CD4-positive, alpha-beta T cell treated with Interleukin-2 at 100 ng/mL for 4 hours (primary cell): Measurements from ENCODE around the gene STXBP5.
"Not testable (repeated sequence)": the region's sequence is repeated elsewhere in the genome, so short reads cannot be mapped to it uniquely, and the experiment has no call there.

Experiments
- DNase-seq: peaks from one replicate; pipeline ENCODE4 v3.0.0-alpha.2; 2020; ENCODE audit warnings: low spot score

STXBP5 gene

DNA sequence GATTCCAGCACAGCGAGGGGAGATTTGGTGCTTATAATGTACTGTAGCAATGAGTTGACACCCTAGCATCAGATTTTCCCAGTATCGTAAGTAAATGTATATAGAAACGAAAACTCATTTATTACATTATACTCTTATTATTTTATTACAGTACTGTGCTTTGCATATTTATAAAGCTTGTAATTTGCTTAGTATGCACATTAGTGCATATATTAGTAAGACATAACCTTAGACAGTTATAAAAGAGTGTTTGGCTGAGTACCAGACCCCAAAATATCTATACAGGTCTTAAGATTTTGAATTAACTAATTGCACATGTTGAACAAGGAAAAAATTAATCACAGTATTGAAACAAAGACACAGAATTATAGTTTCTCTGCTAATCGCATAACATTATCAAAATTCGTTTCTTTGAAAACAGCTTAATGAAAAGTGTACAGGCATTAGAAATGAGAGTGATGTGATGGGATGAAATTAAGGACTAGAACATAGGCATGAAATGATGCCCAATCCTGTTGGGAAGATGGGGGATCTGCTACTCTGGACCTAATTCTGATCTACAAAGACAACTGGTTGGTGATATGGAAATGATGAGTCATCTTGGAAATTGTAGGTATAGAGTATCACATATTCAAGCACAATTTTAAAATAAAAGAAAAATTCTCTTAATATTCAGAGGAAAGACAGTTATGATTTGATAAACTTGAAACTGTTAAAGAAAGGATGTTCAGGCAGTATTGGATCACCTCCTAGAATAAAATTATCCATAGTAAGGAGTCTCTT, 42.8 kb downstream of the STXBP5 start:
- no peak for DNase-seq

DNA sequence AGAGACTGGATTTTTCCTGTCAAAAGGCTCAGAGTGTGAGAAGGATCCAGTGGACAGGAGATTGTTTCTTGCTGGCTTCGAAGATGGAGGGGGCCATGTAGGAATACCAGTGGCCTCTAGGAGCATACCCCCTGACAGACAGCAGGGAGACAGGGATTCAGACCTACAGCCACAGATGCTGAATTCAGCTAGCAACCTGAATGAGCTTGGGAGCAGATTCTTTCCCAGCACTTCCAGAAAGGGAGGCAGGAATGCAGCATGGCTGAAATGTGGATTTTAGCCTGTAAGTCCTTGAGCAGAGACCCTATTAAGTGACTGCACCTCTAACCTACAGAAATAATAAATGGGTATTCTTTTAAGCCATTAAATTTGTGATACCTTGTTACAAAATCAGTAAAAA, 44.6 kb downstream of the STXBP5 start:
- DNase-seq: no peak

DNA sequence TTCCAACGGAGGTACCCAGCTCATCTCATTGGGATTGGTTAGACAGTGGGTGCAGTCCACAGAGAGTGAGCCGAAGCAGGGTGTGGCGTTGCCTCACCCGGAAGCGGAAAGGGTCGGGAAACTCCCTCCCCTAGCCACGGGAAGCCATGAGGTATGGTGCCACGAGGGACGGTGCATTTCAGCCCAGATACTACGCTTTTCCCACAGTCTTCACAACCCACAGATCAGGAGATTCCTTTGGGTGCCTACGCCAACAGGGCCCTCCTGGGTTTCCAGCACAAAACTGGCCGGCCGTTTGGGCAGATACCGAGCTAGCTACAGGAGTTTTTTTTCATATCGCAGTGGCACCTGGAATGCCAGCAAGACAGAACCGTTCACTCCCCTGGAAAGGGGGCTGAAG, 46.9 kb downstream of the STXBP5 start:
- no peak for DNase-seq

DNA sequence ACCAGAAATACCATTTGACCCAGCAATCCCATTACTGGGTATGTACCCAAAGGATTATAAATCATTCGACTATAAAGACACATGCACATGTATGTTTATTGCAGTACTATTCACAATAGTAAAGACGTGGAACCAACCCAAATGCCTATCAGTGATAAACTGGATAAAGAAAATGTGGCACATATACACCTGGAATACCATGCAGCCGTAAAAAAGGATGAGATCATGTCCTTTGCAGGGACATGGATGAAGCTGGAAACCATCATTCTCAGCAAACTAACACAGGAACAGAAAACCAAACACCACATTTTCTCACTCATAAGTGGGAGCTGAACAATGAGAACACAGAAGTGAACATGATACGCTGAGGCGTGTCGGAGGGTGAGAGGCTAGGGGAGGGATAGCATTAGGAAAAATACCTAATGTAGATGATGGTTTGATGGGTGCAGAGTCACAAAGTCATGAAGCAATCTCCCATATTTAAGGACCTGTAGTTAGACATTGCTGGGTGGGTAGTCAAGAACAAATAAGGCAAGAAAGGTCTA, 50.8 kb downstream of the STXBP5 start:
- not testable (repeated sequence) for DNase-seq

DNA sequence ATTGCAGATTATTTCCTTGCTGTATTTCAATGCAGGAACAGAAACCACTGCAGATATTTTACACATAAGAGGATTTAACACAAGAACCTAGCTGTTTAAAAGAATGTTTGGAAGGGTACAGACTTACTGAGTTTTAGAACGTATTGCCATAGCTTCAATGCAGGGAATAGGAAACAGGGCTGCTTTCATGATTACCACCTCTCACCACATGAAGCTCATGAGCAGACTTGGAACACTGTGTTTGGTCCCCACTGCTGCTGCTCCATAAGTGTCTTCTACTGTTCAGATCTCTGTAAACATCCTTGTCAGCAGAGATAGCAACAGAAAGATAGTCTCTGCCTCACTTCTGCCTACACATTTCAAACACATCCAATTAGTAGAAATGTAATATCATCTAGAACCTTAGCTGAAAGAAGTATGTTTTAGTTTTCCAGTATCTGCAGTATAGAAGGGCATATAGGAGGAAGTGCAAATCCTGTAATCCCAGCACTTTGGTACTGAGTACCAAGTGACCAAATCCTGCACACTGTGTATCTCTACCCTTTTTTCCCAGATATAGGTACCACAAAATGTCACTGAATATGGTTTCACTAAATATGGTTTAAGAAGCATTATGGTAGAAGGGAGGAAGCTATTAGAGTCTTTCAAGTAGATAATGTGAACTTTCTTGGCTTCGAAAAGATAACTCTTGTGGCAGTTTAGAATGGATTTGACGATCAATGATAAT, 51.9 kb downstream of the STXBP5 start:
- DNase-seq: no peak

DNA sequence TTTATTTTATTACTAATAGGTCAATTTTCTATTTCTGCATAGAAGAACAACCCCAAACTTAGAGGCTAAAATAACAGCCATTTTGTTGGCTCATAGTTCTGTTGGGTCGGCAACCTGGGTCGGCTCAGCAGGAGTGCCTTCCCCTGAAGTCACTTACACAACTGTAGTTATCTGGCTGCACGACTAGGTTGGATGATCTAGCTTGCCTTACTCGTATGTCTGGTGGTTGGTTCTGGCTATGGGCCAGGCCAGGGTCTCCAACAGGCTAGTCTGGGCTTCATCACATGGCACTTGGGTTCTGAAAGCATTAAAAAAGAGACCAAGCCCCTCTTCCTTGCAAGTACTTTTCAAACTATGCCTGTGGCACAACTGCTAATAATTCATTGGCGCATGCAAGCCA, 53.5 kb downstream of the STXBP5 start:
- DNase-seq: no peak

DNA sequence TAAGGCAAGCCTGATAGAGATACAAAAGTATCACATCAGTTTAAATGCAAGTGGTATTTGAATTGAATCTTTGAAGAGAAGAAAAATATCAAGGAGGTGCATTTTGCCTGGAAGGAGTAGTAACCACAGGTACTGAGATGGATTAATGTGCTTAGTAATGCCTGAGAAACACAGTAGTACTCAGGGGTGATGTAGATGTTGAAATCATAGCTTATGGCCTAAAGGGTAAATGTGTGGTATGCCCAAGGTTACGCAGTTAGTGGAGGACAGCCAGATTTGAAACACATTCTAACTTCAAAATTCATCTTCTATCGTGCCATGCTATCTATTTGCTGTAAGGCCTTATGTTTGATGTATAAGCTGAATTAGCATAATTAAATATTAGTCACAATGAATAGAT, 55.9 kb downstream of the STXBP5 start:
- no peak for DNase-seq

DNA sequence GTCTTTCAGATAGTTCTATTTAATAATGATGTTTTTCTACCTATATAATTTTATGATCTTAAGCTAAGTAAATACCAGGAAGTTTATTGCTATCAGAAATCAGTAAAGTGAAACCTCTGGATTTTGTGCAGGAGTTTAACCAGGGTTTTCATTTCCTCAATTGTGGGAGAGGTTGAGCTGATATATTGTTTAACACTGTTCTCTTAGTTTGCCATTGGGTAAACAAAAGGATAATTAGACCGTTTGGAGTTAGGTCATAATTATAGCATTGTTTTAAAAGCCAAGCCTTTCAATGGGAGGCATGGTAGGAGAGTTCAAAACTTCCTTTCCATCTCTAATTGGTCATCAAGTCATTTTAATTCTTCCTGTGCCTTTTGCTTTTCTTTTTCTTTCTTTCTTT, 58.7 kb downstream of the STXBP5 start:
- no peak for DNase-seq

DNA sequence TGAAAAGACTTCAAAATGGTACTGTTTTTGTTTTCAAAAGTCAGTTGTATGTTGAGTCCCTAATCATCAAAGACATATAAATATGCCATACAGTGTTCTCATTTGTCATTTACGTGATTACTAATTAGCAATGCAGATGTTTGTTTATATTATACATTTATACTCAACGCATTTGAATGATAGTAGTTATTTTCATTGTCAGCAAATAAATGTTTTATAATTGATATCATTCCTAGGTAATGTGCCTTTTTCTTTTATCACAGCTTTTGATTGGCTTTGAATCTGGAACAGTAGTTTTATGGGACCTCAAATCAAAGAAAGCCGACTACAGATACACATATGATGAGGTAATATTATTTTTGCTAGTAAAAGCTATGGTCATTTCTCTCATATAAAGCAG, 62.6 kb downstream of the STXBP5 start:
- DNase-seq: no peak

DNA sequence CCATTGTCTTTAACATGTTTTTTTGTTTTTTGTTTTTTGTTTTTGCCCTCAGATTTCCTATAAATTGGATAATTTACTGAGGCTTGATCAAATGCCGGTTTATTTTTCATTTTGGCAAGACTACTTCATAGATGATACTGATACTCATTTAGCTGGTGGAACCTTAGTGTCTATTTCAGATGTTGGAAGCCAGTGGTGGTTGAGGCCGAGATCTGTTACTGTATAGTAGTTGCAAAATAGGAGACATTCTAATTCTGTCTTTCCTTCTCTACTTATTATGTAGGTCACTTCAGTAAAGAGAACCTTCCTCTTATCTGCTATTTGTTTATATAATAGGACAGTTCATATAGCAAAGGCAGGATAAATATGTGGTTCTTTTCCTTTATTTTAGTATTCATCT, 63.4 kb downstream of the STXBP5 start:
- no peak for DNase-seq

DNA sequence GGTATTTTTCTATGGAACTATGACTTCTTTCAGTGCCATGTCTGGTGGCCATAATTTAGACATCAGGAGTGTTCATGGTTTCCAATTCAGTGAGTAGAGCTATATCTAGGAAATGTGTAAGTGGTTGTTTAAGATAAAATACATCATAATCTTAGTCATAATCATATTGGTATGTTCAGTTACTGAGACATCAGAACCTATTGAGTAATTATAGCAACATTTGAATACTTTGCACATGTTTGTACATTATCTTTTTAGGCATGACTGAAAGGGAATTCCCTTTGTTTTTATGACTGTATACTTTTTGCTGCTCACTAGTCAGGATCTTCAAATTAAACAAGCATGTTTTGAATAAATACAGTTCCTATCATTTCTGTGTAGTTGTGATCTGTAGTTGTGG, 64.0 kb downstream of the STXBP5 start:
- no peak for DNase-seq

DNA sequence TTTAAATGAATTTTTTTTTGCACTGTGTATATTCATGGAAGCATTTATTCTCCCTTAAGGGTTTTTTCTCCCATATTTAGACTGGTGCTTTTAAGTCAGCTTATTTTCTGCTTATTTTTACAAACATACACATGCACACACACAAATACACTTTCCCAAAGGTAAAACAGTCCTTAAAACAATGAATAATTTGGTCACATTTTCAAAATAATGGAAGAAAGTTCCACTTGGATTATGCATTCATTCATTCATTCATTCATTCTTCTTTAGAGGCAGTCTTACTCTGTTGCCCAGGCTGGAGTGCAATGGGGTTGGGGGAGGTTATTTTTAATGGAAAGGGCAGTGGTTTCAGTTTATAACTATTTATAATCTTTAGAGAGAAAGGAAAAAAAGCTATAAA, 69.8 kb downstream of the STXBP5 start:
- no peak for DNase-seq

DNA sequence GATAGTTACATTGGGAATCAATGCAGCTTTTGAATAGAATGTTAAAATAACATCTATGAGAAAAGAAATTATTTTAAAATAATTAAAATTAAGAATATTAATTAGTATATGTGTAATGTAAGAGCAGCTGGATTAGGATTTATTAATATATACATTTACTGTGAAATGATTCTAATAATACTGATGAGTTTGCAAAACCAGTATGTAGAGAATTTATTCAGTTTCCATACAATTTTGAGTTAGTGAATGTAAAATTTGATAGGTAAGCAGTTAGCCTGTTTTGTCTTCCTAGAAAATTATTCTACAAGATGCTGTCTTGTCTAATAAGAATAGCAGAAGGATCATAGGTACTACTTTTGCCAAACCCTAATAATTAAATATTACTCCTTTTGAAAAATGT, 70.6 kb downstream of the STXBP5 start:
- DNase-seq: no peak

DNA sequence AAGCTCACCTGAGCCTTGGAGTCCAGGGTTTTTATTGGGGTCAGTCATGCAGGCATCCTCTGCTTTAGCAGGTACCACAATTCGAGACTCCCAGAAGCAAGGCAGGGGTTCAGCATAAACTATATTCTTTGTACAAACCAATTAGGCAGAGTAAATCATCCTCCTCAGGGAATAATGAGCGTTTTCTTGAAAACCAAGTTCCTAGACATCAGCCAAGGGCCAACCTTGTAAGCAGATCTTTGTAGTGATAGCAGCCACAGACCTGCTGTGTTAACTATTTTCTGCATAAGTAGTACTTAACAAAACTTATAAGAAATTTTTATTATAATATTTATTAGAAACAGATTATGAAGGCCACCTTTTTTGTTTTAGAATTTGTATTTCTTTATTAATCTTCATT, 74.7 kb downstream of the STXBP5 start:
- DNase-seq: no peak

DNA sequence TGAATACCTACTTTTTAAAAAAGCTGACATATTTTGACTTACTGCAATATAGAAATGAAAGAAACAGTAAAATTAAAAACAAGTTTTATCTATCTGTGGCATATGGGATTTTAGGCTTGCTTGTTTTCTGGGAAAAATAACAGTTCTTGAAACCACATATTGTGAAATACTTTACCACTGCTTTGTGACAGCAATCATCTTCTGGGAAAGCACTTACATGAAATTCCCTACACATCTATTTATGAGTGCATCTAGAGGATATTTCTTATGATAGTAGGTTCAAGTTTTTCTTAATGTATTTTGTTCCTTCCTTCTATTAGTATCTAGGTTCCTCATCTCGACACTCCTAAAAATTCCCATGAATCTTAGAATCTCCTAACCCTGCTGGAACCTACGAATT, 75.2 kb downstream of the STXBP5 start:
- DNase-seq: no peak

DNA sequence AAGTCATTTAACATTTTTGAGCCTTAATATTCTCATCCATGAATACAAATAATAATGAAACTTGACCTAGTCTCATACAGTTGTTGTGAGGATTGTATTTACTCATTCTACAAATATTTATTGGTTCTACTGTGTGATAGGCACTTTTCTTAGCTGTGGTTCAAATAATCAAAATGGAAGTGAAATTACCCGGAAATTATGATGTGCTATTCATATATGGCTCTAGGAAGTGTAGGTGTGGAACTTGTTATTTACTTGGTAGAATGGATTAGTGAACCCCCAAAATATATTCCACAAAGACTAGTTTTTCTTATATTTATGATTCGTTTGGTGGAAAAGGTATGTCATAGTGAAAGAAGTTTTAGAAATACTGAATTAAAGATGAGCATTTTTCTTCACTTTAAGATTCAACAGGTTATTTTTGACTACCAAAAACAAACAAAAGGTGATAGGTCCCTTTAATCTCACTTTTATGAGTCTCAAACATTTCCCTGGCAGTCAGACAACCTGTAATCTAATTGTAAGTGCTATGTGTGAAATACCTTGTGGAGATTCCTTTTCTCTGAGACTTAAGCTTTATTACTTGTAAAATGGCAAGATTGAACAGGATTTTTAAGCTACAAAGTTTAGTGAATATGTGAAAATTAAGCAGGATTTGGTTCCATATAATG, 77.8 kb downstream of the STXBP5 start:
- DNase-seq: no peak

DNA sequence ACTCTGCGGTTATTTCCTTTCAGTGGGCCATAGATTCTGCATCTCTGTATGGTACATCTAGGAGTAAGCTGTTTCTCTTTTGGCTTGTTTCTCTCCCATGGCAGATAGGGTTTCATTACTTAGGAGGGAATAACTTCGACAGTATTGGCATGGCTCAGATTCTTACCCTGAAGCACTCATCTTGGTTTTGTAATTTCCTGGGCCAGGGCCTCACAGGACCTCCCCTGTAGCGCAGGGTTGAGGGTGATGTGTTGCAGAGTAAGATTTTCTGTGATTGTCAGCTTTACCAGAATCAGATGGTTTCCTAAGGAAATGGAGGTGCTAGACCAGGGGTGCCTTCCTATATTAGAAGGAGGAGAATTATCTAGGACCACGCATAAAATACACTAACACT, 78.3 kb downstream of the STXBP5 start:
- no peak for DNase-seq

DNA sequence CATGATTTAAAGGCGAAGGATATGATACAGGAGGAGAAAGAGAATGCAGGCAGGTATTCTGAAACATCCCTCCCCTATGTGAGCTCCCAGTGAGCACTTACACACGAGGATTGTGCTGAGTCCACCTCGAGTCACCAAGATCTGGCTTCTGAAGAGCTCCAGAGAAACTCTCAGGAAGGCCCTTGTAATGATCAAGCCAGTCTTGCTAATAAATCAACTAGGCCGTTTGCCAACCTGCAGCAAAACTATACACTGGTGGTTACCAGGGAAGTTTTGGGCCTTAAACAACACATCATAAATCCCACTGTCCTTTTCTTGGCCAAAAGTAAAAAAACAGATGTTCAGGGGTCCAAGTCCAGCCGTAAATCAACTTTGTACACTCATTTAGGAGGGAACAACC, 79.2 kb downstream of the STXBP5 start:
- DNase-seq: no peak

DNA sequence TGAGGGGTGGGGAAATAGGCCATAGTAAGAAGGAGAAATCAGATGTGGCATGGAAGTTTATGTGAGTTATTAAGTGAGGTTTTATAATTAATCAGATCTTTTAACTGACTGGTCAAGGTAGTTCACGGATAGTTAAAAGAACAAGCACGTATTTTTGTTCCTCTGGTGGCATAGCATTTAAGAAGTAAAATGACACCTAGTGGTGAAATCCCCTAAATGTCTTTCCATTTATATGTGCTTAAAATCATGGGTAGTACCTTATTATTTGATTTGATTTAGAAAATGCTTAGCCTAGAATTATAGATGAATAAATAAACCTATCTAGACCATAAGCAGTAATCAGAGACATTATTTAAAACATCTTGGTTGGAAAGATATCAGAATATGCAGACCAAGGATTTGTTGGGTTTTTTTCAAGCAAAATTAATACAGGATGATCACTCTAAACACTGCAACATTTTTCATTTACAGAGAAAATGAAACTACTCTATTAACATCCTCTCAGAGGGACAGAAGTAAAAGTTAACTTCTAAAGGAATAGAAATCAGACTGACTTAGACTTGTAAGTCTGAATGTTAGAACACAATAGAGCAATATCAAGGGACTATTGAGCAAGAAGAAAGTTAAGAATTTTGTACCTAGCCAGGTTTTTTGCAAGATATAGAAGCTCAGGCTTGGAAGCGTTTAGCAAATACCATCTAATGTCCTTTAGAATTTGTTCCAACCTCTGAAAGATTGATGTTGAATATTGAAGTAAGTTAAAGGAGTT, 81.1 kb downstream of the STXBP5 start:
- peak; percentile 37 for DNase-seq

DNA sequence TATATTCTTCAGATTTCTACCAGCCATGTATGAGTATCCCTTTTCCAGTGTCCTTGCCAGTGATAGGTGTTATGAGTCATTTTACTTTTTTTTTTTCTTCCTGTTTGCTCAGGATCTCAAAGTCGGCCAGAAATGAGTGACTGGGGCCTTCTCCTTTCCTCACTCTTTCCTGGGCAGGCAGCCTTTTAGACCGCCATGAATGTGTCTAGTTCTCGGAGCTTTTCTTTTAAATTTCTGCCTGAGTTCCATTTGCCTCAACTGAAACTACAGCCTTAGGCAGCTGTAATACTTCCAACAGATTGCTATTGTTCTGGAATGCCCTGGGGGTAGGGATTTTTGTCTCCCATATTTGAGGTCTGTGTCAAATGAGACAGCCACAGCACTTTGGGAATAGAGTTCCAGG, 83.7 kb downstream of the STXBP5 start:
- no peak for DNase-seq

DNA sequence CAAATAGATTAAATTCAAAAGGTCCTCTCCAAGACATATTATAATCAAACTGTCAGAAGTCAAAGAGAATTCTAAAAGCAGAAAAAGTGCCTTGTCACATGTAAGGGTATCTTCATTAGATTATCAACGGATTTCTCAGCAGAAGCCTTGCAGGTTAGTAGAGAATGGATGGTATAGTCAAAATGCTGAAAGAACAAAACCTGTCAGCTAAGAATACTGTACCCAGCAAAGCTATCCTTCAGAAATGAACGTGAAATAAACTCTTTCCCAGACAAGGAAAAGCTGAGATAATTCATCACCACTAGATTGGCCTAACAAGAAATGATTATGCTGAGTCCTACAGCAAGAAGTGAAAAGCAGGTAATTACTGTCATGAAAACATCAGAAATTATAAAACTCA, 92.9 kb downstream of the STXBP5 start:
- DNase-seq: no peak

DNA sequence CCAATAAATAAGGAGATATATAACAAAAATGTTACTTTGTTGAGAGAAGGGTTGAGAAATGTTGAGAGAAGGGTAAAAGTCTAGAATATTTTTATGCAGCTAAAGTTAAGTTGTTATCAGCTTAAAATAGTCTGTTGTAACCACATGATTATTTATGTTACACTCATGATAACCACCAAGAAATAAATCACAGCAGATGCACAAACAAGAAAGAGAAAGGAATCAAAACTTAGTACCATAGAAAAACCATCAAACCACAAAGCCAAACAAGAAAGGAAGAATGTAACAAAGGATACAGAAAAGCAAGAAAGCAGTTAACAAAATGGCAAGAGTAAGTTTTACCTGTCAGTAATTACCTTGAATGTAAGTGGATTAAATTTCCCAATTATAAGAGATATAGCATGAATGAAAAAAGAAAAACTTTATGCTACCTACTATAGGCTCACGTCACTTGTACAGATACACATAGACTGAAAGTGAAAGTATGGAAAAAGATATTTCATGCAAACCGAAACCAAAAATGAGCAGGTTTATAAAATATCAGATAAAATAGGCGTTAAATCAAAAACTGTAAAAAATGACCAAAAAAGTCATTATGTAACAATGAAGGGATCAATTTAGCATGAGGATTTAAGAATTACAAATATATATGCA, 93.6 kb downstream of the STXBP5 start:
- no peak for DNase-seq
